SKM-1 (cell line): Measurements from ENCODE around the gene NAB1.

Source experiments
- DNase-seq: peaks from one replicate; lab custom pipeline; 2025; ENCODE audit not compliant: unreplicated experiment; lab: John Stamatoyannopoulos, UW

Gene NAB1

DNA sequence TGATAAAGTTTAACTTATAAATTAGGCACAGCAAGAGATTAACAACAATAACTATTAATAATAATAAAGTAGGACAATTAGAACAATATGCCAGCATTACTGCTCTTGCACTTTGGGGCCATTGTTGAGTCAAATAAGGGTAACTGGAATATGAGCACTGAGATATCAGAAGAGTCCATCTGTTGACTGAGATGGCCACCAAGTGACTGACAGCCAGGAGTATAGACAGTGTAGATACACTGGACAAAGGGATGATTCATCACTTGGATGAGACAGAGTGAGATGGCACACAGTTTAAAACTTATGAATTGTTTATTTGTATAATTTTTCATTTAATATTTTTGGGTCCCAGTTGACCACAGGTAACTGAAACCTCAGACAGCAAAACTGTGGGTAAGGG is 20.0 kb downstream of the NAB1 start:
- DNase-seq, result no peak

DNA sequence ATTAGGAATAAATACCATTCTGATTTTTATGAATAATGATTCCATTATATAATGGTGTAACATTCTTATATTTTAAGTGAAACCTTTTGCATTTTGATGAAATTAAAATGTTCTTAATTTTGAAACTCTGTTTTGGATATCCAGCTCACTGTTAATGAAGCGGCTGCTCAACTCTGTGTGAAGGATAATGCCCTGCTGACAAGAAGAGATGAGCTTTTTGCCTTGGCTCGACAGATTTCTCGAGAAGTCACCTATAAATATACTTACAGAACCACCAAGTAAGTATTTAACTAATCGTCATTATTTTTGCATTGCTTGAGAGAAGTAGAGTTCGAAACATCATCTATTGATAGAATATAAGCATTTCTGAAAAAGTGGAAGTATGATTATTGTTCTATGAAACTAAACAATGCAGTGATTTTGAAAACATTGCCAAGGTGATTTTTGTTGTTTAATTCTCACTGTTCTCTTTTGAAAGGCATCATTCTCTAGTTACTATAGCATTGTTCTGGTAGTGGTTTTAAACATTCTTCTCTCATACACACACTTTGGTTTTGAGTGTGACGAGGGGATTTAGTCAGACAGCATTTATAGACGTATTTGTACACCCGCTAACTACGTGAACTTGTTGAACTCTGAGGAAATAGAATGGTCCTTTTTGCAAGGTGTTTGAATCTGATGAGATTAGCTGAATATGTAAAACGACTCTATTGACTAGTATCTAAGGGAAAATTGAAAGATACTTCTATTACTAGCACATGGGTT is 21.5 kb downstream of the NAB1 start:
- no peak for DNase-seq

DNA sequence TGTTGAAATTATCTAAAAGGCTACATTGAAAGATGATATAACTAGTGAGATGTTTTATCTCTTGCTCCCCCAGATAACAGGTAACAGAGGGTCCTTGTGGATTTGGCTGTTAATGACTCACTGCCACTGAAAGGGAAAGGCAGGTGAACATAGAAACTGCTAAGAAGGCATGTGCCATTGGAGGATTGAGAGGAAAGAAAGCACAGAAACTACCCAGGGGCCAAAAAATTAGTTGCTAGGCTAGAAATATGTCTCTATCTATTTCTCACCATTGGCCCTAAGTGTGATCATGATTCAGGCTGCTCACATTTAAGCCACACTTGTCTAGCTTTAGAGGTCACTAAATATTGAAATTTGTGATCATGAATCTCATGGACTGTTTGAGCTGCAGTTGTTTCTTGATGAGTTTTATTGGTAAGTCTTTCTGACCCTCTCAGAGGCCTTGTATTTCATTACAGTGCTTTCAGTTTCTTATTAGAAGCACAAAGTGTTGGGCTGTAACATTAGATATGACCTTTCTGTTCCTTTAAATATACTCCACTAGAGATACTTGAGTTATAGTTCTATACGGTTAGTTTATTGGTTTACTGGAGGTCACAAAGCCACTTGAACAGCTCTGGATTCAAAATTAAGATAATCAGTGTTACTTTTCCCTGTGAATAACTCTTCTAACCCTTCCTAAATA is 26.2 kb downstream of the NAB1 start:
- no peak for DNase-seq

DNA sequence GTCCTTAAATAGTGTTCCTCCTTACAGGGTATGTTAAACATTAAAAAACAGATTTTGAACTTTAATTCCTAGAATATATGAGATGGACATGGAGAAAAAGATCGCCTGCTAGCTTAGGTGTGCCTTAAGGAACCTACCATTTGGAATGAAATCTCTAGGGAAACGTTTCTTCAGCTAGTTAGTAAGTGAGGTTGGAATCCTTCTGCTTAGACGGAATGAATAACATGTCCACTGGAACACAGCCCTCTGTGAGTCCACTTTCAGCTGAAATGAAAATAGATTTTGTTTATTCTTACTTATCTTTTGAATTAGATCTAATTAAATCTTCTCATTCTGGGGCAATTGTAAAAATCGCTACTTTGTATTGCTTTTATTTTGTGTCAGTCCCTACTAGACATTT is 28.4 kb downstream of the NAB1 start:
- no peak for DNase-seq

DNA sequence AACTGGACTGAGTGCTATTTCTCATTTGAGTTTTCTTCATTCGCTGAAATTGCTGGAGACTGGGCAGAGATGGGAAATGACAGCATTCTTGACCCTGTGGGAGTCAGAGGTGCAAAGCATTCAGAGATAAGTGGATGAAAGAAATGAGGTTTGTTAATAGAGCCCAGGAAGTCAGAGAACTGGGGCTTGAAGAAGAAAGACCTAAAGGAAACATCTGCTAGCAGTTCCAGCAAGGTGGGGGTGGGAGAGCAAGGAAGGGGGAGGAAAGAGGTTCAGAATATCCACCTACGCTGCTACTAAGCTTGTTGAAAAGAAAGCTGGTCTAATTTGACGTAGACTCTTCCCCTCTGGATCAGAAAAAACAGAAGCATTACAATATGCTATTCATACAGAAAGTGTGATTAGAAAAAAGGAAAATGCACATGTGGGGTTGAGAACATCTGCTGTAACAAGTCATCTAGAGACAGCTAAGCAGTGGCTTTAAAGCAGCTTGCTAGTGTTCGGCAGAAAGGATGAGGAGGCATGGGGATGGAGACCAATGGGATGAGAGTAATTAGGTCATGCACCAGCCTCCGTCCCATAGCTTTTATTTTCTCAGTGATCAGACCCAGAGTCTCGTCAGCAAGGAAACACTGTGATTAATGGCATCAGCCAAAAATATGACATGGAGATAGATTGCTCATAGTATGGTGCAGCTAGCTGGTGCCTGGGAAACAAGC is 29.7 kb downstream of the NAB1 start:
- DNase-seq, result no peak

DNA sequence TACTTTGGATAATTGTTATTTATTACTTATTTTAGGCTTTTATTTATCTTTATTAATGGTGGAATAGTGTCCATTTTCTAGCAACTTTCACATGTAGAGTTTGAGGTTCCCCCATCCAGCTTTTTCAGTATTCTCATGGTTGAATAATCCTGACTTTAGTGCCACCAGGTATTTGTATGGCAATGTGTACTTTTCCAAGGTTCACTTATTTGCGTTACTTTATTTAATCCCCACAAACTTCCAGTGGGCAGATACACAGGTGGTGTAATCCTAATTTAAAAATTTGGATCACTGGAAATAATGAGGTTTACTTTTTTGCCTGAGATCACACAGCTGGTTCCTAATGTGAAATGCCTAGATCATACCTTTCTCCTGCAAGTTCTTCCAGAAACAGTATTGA is 30.5 kb downstream of the NAB1 start:
- no peak for DNase-seq

DNA sequence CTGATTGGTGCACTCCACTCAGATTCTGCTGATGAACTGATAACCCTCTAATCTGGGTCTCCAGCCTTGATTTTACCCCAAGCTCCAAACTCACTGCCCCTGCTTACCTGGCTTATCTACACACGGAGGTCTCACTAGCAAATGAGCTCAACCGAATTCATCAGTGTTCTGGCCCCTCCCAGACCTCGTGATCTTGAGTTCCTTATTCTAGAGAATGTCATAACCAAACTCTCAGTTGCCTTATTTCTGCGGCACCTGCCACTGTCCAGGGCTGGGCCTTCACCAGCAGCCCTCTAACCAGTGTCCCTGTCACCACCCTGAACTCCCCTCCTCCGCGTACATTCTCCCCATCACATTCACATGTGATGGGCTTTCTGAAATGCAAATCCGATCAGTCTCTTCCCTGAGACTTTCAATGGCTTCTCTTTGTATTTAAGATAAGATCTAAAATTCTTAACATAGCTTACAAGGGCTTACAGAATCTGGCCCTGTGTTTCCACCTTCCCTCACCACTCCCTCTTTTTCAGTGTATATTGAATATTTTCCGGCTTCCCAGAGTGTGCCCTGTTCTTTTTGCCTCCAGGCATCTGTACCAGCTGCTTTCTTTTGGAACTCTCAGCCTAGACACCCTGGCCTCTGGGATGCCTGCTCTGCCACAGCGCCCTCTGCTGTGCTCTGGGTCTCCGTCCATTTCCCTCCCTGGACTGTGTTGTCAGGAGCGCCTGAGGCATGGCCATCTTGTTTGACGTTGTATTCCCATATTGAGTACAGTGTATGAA is 31.1 kb downstream of the NAB1 start:
- peak; percentile 16 for DNase-seq

DNA sequence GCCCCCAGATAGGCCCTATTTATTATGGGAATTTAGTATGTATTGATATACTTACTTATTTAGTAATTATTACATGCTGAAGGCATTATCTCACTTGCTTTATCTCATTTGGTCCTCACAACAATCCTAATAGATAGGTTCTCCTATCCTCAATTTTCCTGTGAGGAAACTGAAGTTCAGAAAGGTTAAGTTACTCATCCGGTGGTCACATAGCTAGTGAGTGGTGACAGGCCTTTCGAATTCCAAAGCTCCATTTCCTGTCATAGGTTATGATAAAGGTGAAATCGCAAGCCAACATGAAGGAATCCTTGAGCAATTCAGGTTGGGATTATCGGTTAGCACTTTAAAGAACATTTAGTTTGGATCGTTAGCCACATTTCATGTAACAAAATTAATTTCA is 33.3 kb downstream of the NAB1 start:
- no peak for DNase-seq

DNA sequence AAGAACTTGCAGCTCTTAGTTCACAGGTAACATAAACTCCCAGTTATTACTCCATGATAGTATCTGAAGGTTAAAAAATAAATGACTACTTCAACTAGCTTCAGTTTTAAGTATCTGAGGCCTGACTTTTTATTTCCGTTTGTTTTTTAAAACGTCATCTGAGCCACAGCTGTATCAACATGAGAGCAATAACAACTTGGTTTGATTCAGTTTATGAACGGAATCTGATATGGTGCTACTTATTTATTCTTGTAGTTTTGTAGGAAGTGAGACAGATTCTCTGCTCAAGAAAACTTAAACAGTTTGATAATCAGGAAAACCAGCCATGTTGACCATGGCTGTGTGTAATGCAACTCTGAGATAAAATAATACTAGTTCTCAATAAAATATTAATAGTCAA is 34.9 kb downstream of the NAB1 start:
- no peak for DNase-seq

DNA sequence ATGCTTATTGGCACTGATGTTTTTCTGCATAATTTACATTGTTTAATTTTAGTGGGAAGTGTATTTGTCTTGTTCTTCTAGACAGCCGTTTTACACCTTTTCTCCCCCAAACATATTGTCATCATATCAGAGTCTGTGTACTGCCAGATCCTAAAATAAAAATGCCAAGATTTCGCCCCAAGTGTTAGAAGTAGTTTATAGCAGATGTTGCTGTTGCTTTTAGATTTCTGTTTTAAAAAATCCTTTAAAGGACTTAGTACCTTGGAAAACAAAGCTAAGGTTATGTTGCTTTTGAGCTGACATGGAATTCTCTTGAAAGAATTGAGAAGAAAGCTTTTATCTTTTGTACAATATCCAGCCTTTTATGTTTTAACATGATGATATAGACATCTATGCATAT is 36.0 kb downstream of the NAB1 start:
- no peak for DNase-seq

DNA sequence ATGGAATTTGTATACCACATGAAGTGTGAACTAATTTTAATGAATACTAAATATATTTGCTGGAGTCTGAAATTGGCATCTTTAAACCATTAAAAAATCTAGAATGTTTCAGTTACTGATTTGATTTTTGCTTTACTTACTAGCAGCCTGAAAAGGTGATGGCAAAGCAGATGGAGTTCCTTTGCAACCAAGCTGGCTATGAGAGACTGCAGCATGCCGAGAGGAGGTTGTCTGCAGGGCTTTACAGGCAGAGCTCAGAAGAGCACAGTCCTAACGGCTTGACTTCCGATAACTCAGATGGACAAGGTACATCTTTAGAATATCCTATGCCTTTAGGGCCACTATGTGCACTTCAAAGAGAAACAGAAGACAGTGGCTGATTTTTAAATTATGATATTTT is 36.5 kb downstream of the NAB1 start:
- no peak for DNase-seq

DNA sequence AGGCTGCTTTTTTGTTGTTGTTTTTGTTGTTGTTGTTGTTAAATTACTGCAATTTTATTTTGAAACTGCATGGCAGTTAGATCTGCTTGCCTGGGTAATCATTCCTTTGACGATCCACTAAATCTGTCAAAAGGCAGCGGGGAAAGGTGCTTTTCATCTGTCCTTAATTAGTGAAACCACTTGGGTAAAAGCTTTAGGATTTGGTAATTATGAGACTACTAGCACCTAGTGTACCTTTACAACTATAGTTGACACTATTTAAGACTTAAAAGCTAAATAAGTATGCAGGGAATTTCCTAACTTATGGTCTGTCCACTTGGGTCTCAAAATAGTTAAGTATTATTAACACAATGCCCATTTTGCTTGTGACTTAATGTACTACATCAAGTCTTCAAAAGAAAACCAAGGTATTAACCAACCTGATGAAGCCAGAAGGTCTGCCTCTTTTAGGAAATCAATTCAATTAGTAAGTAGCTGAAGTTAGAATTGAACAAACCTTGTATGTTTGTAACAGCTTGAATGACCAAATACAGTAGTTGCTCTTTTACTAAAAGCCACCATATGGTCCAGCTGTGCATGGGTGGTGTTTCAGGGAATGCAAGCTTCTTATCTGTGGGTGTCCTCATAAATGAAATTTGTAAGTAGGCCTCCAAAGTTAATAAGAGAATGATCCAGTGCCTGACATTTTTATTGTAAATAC is 44.8 kb downstream of the NAB1 start:
- no peak for DNase-seq

DNA sequence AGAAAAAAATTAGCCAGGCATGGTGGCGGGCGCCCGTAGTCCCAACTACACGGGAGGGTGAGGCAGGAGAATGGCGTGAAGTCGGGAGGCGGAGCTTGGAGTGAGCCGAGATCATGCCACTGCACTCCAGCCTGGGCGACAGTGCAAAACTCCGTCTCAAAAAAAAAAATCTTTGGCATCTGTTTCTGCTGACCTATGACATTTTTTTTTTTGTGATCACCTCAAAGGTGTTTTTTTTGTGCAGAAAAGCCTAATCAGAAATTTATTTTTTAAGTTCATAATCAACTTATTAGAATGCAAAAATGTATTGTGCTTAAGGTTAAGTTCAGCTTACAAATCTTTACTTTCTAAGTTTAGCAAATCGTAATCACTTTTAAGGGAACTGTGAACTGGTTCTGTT is 45.6 kb downstream of the NAB1 start:
- no peak for DNase-seq

DNA sequence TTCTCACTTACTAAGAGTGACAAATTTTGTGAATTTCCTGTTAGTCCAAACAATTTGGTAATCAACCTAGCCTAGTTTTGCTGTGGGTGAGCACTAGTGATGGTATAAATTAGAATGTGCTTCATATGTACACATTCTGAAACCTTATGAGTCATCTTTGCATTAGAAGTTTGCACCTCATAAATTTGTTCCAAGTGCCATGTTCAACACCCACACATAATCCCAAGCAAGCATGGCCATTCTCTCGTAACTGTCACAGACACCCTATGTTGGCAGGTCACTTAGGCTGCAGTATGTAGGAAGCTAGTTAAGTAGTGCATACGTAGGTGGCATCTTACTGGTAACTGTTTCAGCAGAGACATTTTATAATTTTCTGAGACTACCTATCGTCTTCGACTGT is 46.9 kb downstream of the NAB1 start:
- no peak for DNase-seq

DNA sequence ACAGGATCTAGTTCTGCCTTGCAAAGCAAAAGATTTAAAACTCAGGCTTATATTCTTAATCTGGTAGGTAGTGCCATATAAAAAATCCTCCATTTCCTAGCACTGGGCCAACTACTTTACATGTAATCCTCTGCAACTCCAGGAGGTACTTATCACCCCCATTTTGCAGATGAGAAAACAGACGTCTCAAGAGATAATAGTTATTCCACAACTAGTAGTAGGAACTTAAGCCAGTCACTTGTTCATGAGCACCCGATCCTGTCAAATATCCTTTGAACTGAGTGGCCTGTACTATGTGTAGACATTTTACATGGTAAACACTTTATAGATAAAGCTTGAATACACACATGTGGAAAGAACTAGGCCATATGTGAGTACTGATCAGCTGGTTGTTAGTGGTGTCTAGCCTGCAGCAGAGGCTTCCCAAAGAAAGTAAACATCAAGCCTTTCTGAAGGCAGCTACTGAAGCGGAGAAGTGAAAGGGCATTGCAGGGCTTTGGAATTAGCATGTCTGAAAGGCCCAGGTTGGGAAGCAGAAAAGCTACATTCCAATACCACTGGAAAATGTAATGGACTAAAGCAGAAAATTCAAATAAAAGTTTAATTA is 48.0 kb downstream of the NAB1 start:
- DNase-seq, result no peak

DNA sequence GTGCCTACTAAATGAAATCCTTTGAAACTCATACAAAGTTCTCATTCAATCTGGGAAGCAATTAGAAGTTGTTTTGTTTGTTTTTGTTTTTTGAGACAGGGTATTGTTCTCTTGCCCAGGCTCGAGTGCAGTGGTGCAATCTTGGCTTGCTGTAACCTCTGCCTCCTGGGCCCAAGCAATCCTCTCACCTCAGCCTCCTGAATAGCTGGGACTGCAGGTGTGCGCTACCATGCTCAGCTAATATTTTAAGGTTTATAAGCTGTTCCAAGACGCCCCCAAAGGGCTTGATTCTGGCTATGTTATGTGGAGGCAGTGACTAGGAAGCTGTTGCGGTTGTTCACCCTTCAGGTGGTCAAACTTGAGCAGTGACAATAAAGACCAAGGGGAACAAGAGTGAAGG is 48.5 kb downstream of the NAB1 start:
- no peak for DNase-seq

DNA sequence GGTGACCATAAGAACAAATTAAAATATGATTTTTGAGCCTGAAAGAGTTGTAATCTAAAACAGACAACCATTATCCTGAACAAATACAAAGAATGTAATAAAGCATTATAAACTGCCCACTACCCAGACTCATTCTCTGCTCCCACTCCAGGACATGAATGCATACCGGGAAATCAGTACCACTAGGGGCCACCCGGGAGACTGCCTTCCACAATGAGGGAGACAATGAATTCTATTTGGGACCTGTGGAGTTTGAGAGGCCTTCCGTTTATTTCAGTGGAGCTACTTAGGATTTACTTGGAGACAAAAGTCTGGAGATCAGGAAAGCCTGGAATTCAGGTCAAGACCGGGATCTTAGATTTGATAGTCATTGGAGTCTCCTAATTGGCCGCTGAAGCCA is 50.0 kb downstream of the NAB1 start:
- no peak for DNase-seq

DNA sequence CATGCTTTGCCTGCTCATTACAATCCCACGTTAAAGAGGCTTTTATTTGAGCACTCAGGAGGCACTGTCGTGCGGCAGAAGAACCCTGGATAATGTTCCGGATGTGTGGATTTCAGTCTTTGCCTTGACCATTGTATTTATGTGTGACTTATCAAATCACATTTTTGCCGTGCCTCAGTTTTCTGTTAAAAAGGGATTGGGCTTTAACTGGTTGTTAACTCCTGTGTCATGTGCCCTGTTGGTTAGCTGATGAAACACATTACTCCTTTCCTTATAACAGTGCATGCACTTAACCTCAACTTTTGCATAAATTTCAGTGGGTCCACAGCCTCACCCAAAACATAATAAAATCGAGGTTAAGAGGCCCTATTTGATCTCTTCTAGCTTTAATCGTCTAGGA is 52.7 kb downstream of the NAB1 start:
- no peak for DNase-seq

DNA sequence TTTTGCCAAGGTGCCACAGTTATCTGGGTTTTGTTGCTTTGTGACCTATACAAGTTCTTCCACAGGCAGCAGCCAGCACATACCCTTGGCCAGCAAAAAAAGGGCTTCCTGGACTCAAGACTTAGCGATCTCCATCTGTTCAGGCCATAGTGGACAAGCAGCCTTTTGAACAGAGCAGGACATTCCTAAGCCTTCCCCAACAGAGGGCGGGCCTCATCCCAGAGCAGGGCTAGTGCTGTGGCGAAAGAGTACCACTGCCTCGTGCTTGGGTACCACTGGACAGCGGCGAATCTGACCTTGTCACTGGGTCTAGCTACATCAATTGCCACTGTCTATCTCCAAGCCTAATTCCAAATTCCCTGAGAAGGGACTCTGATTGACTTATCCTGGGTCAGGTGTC is 56.4 kb downstream of the NAB1 start:
- DNase-seq, result no peak

DNA sequence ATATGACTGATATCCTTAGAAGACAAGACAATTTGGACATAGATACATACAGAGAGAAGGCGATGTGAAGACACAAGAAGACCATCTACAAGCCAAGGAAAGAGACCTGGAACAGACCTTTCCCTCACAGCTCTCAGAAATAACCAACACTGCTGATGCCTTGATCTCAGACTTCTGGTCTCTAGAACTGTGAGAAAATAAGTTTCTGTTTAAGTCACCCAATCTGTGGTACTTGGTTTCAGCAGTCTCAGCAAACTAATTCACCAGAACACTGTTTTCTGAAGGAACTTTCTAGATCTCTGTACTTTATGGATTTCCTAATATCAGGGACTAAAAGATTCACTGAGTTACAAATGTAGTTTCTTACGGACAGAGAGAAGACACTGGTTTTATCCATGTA is 58.8 kb downstream of the NAB1 start:
- no peak for DNase-seq
